Activated T-cell treated with anti-CD3 and anti-CD28 coated beads, Interleukin-2, amount 50 U/mL, for 24 hours (primary cell): ENCODE results near the gene BMP8B.

ENCODE experiments used
- DNase-seq: peaks from one replicate; pipeline ENCODE4 v3.0.0-alpha.2; 2020
- H3K27ac Mint-ChIP-seq: 2 replicates; pipeline ENCODE4 v1.8.0; 2020; ENCODE audit warnings: mild to moderate bottlenecking, mixed read lengths
- H3K27me3 Mint-ChIP-seq: 2 replicates; pipeline ENCODE4 v1.8.0; 2020; ENCODE audit warnings: mixed read lengths
- H3K36me3 Mint-ChIP-seq: 2 replicates; pipeline ENCODE4 v1.8.0; 2020; ENCODE audit warnings: low read depth, mixed read lengths
- H3K4me1 Mint-ChIP-seq: 2 replicates; pipeline ENCODE4 v1.8.0; 2020; ENCODE audit warnings: low read depth, mixed read lengths
- H3K4me3 Mint-ChIP-seq: 2 replicates; pipeline ENCODE4 v1.8.0; 2020; ENCODE audit warnings: mild to moderate bottlenecking, moderate library complexity, mixed read lengths
- H3K9me3 Mint-ChIP-seq: 2 replicates; pipeline ENCODE4 v1.8.0; 2020; ENCODE audit warnings: mixed read lengths

The BMP8B gene

GRCh38 chr1:39761557-39762260 is 27.0 kb downstream of the BMP8B start:
- no peaks in the 10 kb centered on the region for H3K9me3 Mint-ChIP-seq
- no peak for DNase-seq
- H3K27me3 Mint-ChIP-seq, result no peaks in the 10 kb centered on the region
- no peaks in the 10 kb centered on the region for H3K4me1 Mint-ChIP-seq
- peaks cover 43% of the 10 kb centered on the region for H3K36me3 Mint-ChIP-seq
- H3K27ac Mint-ChIP-seq, result no peak overlapping the region
- H3K4me3 Mint-ChIP-seq, result no peak overlapping the region

GRCh38 chr1:39761016-39761415 is 27.6 kb downstream of the BMP8B start:
- Mint-ChIP-seq H3K4me3 (no peak overlapping the region), H3K9me3 (no peaks in the 10 kb centered on the region), H3K36me3 (peaks cover 50% of the 10 kb centered on the region), H3K27me3 (no peaks in the 10 kb centered on the region), H3K4me1 (no peaks in the 10 kb centered on the region), H3K27ac (no peak overlapping the region)
- no peak for DNase-seq

GRCh38 chr1:39760074-39761008 is 28.3 kb downstream of the BMP8B start:
- Mint-ChIP-seq H3K36me3 (peaks cover 57% of the 10 kb centered on the region), H3K27ac (no peak overlapping the region), H3K9me3 (no peaks in the 10 kb centered on the region), H3K4me3 (no peak overlapping the region), H3K4me1 (no peaks in the 10 kb centered on the region), H3K27me3 (no peaks in the 10 kb centered on the region)
- no peak for DNase-seq

DNA sequence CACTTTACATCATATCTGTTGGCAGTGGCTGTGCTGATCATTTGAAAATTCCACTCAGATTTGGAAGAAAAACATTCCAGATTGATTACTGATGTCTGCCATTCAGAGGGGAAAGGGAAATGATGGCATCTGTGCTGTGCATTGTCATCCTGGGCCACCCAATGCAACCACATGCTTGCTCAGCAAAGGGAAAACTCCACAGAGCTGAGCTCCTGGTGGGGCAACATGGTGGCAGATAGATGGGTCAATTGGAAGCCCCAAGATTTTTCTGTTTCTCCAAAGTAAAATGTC is 29.3 kb downstream of the BMP8B start:
- no peak for DNase-seq
- Mint-ChIP-seq H3K27ac (no peak overlapping the region), H3K9me3 (no peaks in the 10 kb centered on the region), H3K4me3 (no peak overlapping the region), H3K36me3 (peaks cover 66% of the 10 kb centered on the region), H3K27me3 (no peaks in the 10 kb centered on the region), H3K4me1 (no peaks in the 10 kb centered on the region)

GRCh38 chr1:39758556-39759435 is 29.9 kb downstream of the BMP8B start:
- H3K4me1 Mint-ChIP-seq, result no peaks in the 10 kb centered on the region

GRCh38 chr1:39757501-39757900 is 31.2 kb downstream of the BMP8B start:
- Mint-ChIP-seq H3K4me3 (no peak overlapping the region), H3K9me3 (no peaks in the 10 kb centered on the region), H3K27ac (no peak overlapping the region), H3K4me1 (no peaks in the 10 kb centered on the region), H3K27me3 (no peaks in the 10 kb centered on the region), H3K36me3 (peaks cover 85% of the 10 kb centered on the region)
- DNase-seq, result no peak

More at GRCh38 chr1:39758556-39759435, 29.9 kb downstream of the BMP8B start:
- Mint-ChIP-seq H3K27ac (no peak overlapping the region), H3K36me3 (peaks cover 72% of the 10 kb centered on the region), H3K9me3 (no peaks in the 10 kb centered on the region), H3K4me3 (no peak overlapping the region), H3K27me3 (no peaks in the 10 kb centered on the region)
- DNase-seq, result no peak

- Mint-ChIP-seq H3K27ac (peak overlapping the region; percentile 51), H3K36me3 (peaks cover 93% of the 10 kb centered on the region)
- no peak for DNase-seq
Observed at GRCh38 chr1:39755965-39756659, 32.6 kb downstream of the BMP8B start.

DNA sequence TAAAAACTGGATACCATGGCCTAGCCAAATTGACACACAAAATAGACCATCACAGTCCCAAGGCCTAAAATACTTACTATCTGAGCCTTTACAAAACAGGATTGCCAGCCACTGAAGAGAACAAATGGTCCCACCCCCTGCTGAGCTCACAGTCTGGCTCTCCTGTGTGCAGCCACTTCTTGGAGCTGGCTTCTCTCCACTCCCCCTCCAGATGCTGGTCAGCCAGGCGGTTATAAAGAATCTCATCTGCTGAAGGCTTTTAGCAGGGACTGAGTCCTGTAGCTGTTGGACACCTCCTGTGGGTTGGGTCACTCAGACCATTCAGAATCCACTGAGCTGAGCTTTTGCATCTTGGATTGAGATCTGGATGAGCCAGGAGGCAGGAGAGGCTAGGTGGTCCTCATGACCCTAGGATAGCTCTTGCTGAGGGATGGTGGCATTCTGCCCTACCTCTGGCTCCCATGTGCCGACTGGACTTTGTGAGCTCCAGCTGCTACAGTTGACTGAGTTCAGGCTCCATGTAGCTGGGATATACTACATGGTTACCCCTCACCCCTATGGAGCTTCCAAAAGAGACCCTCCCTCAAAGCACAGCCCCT is 33.7 kb downstream of the BMP8B start:
- no peaks in the 10 kb centered on the region for H3K9me3 Mint-ChIP-seq
- peaks cover 99% of the 10 kb centered on the region for H3K36me3 Mint-ChIP-seq
- H3K4me3 Mint-ChIP-seq, result no peak overlapping the region
- H3K27ac Mint-ChIP-seq, result no peak overlapping the region
- H3K4me1 Mint-ChIP-seq, result no peaks in the 10 kb centered on the region
- H3K27me3 Mint-ChIP-seq, result no peaks in the 10 kb centered on the region
- no peak for DNase-seq

More at GRCh38 chr1:39755965-39756659, 32.6 kb downstream of the BMP8B start:
- no peaks in the 10 kb centered on the region for H3K27me3 Mint-ChIP-seq
- no peak overlapping the region for H3K4me3 Mint-ChIP-seq
- H3K9me3 Mint-ChIP-seq, result no peaks in the 10 kb centered on the region
- no peaks in the 10 kb centered on the region for H3K4me1 Mint-ChIP-seq

GRCh38 chr1:39754026-39754570 is 34.6 kb downstream of the BMP8B start:
- no peak overlapping the region for H3K27ac Mint-ChIP-seq
- no peak for DNase-seq
- H3K36me3 Mint-ChIP-seq, result peaks cover 99% of the 10 kb centered on the region
- H3K27me3 Mint-ChIP-seq, result no peaks in the 10 kb centered on the region
- H3K4me1 Mint-ChIP-seq, result no peaks in the 10 kb centered on the region
- H3K4me3 Mint-ChIP-seq, result no peak overlapping the region
- H3K9me3 Mint-ChIP-seq, result no peaks in the 10 kb centered on the region

- no peaks in the 10 kb centered on the region for H3K9me3 Mint-ChIP-seq
- DNase-seq, result no peak
- no peaks in the 10 kb centered on the region for H3K4me1 Mint-ChIP-seq
- H3K27ac Mint-ChIP-seq, result no peak overlapping the region
- no peaks in the 10 kb centered on the region for H3K27me3 Mint-ChIP-seq
- H3K36me3 Mint-ChIP-seq, result peaks cover 99% of the 10 kb centered on the region
- H3K4me3 Mint-ChIP-seq, result no peak overlapping the region
Observed at GRCh38 chr1:39753132-39754025, 35.3 kb downstream of the BMP8B start.

DNA sequence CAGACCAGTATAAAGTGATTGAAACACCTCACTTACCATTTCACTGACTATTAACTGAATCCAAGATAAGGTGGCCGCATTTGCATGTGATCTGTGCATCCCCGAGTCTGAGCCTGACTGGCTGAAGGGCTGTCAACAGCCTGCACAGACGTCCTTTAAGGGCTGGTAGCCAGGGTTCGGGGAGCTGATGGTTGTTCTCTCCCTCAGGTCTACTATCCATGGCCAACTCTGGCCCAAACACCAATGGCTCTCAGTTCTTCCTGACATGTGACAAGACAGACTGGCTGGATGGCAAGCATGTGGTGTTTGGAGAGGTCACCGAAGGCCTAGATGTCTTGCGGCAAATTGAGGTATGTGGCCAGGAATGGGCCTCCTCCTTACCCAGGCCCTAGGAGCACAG is 36.0 kb downstream of the BMP8B start:
- H3K27ac Mint-ChIP-seq, result no peak overlapping the region
- H3K4me3 Mint-ChIP-seq, result no peak overlapping the region
- H3K27me3 Mint-ChIP-seq, result no peaks in the 10 kb centered on the region
- peaks cover 99% of the 10 kb centered on the region for H3K36me3 Mint-ChIP-seq
- H3K9me3 Mint-ChIP-seq, result no peaks in the 10 kb centered on the region
- DNase-seq, result no peak
- no peaks in the 10 kb centered on the region for H3K4me1 Mint-ChIP-seq

GRCh38 chr1:39751595-39751994 is 37.1 kb downstream of the BMP8B start:
- no peak overlapping the region for H3K4me3 Mint-ChIP-seq
- H3K4me1 Mint-ChIP-seq, result peaks cover 6% of the 10 kb centered on the region
- no peak for DNase-seq
- peaks cover 99% of the 10 kb centered on the region for H3K36me3 Mint-ChIP-seq
- H3K27ac Mint-ChIP-seq, result no peak overlapping the region
- H3K9me3 Mint-ChIP-seq, result no peaks in the 10 kb centered on the region
- no peaks in the 10 kb centered on the region for H3K27me3 Mint-ChIP-seq
